Measurements from ENCODE around the gene LRRC8D. TPM values are rescaled to one million over a fixed set of nuclear protein-coding genes. Genes with fewer than 3 reads are reported as not detected.

The LRRC8D gene
- total and polyA plus RNA-seq, 2 of the 4 experiments (the other 2 are of a cell fraction) = 34.1 to 35.3 TPM

- WGBS, 2 experiments (ENCODE audit: extremely low coverage in 2 of 2, insufficient read length in 1 of 2) = no CpG with 5 or more reads among the region's 6 CpGs
- no peak overlapping the region for H3K4ac ChIP-seq (ENCODE audit: low read depth, low read length)
- no peak overlapping the region for H3K23ac ChIP-seq (ENCODE audit: low read depth, low read length)
- H3K9me3 ChIP-seq (ENCODE audit: control insufficient read depth, insufficient read depth, low read length) = no peaks in the 10 kb centered on the region
- TF ChIP-seq USF2 (IDR thresholded peaks at IDR 0.05; ENCODE audit: low read depth, low read length) (no peak), MAZ (IDR thresholded peaks at IDR 0.05; ENCODE audit: borderline replicate concordance, low read depth, low read length) (no peak), BHLHE40 (IDR thresholded peaks at IDR 0.05; ENCODE audit: low read depth, low read length) (no peak), POLR2A (IDR thresholded peaks at IDR 0.05; ENCODE audit: low read depth, low read length) (no peak), MXI1 (IDR thresholded peaks at IDR 0.05; ENCODE audit: borderline replicate concordance, low read depth, low read length) (no peak), CEBPB (IDR thresholded peaks at IDR 0.05; ENCODE audit: low read depth, low read length) (no peak), RFX5 (IDR thresholded peaks at IDR 0.05; ENCODE audit: low read depth, low read length) (no peak), CTCF (conservative IDR thresholded peaks at IDR 0.05; ENCODE audit: low read depth, low read length) (no peak), CHD1 (IDR thresholded peaks at IDR 0.05; ENCODE audit: low read depth, low read length) (no peak)
- H4K5ac ChIP-seq (ENCODE audit: low read depth, low read length) = no peak overlapping the region
- H3K4me2 ChIP-seq (ENCODE audit: low read depth, low read length) = no peak overlapping the region
- no peak overlapping the region for H3K27ac ChIP-seq (ENCODE audit: insufficient read depth, low read length)
- no peak overlapping the region for H2BK120ac ChIP-seq (ENCODE audit: low read depth, low read length)
- no peak overlapping the region for H2BK5ac ChIP-seq (ENCODE audit: low read depth, low read length, poor library complexity, severe bottlenecking)
- no peak overlapping the region for H4K91ac ChIP-seq (ENCODE audit: insufficient read depth, low read depth, low read length)
- no peak overlapping the region for H2AFZ ChIP-seq (replicated peaks; ENCODE audit: low read length, poor library complexity)
- no peaks in the 10 kb centered on the region for H4K20me1 ChIP-seq (ENCODE audit: insufficient read depth, low read length)
- H3K4me1 ChIP-seq (ENCODE audit: control insufficient read depth, insufficient read depth, low read length) = no peaks in the 10 kb centered on the region
- H3K27me3 ChIP-seq (ENCODE audit: control insufficient read depth, insufficient read depth, low read length) = peaks cover 4% of the 10 kb centered on the region; the same call in 1 of the 2 replicates
- no peaks in the 10 kb centered on the region for H3K79me1 ChIP-seq (ENCODE audit: low read depth in 1 of 2, low read length in 2 of 2)
- no peak overlapping the region for H4K8ac ChIP-seq (ENCODE audit: low read depth in 2 of 2, low read length in 2 of 2)
- H3K56ac ChIP-seq (ENCODE audit: extremely low read depth, insufficient read depth, low read length) = no peak overlapping the region
- H3K14ac ChIP-seq (replicated peaks; ENCODE audit: low read depth, low read length) = no peak overlapping the region
- DNase-seq (no peak), ATAC-seq (ENCODE audit: low read depth) (no peak)
- H3K9me1 ChIP-seq (ENCODE audit: insufficient read depth, low read length) = no peaks in the 10 kb centered on the region
- no peak overlapping the region for H2BK15ac ChIP-seq (ENCODE audit: low read depth, low read length)
- H2BK20ac ChIP-seq (ENCODE audit: low read depth, low read length) = no peak overlapping the region
- H3K4me3 ChIP-seq (ENCODE audit: insufficient read depth, low read depth, low read length) = no peak overlapping the region
- no peak overlapping the region for H2AK9ac ChIP-seq (replicated peaks; ENCODE audit: low read depth, low read length, poor library complexity)
- no peaks in the 10 kb centered on the region for H3K36me3 ChIP-seq (ENCODE audit: control insufficient read depth, insufficient read depth, low read length)
- no peak overlapping the region for H2AK5ac ChIP-seq (ENCODE audit: low read depth, low read length)
- in situ Hi-C loops (cut with MboI; ENCODE audit: low sequenced_read_pairs) (no loop called here), dilution Hi-C loops (cut with HindIII; ENCODE audit: low sequenced_read_pairs, unreplicated experiment) (no loop called here), intact Hi-C loops (cut with micrococcal nuclease) (no loop called here)
- CTCF ChIA-PET = no interaction called here
- no peak overlapping the region for H3K9ac ChIP-seq (ENCODE audit: low read depth, low read length)
- H3K18ac ChIP-seq (ENCODE audit: low read depth, low read length) = no peak overlapping the region
- POLR2A ChIA-PET (ENCODE audit: unreplicated experiment) = no interaction called here
- no TSS peak for BruUV-seq (replicated peaks)
Observed at GRCh38 chr1:89779151-89779940, 41.5 kb upstream of the LRRC8D start.
